Endodermal cell (in vitro differentiated cells): ENCODE data around the gene STC2. TPM values are rescaled to one million over a fixed set of nuclear protein-coding genes. Genes with fewer than 3 reads are reported as not detected.
A peak's percentile ranks its signal among the peaks of the same experiment; 100 is the strongest.

Source experiments
- DNase-seq: peaks from one replicate; pipeline ENCODE4 v3.0.0-alpha.2; 2017
- H3K27ac ChIP-seq: 2 replicates; pipeline ENCODE4 v1.5.1; 2013; ENCODE audit warnings: mild to moderate bottlenecking, low read depth, low read length, moderate library complexity
- H3K27me3 ChIP-seq: 2 replicates; pipeline ENCODE4 v1.6.1; 2013; ENCODE audit warnings: mild to moderate bottlenecking, low read length, moderate library complexity; ENCODE audit not compliant: insufficient read depth, control insufficient read depth, poor library complexity, severe bottlenecking
- H3K36me3 ChIP-seq: 2 replicates; pipeline ENCODE4 v1.7.0; 2013; ENCODE audit warnings: mild to moderate bottlenecking, low read length, moderate library complexity; ENCODE audit not compliant: control insufficient read depth, insufficient read depth
- H3K4me1 ChIP-seq: one replicate; pipeline ENCODE4 v1.7.0; 2013; ENCODE audit warnings: low read length; ENCODE audit not compliant: control insufficient read depth, insufficient read depth
- H3K4me3 ChIP-seq: 2 replicates; pipeline ENCODE4 v1.5.1; 2013; ENCODE audit warnings: mild to moderate bottlenecking, low read length, moderate library complexity
- H3K9ac ChIP-seq: 2 replicates; pipeline ENCODE4 v1.6.1; 2013; ENCODE audit warnings: mild to moderate bottlenecking, low read length, moderate library complexity; ENCODE audit not compliant: poor library complexity, severe bottlenecking; ENCODE audit errors: extremely low read depth
- H3K9me3 ChIP-seq: 2 replicates; pipeline ENCODE4 v1.6.1; 2013; ENCODE audit warnings: mild to moderate bottlenecking, low read length, moderate library complexity; ENCODE audit not compliant: control insufficient read depth
- H3K27ac Mint-ChIP-seq: 2 replicates; pipeline ENCODE4 v1.8.0; 2020; ENCODE audit warnings: mixed read lengths
- H3K27me3 Mint-ChIP-seq: 2 replicates; pipeline ENCODE4 v1.8.0; 2021; ENCODE audit warnings: mild to moderate bottlenecking, mixed read lengths; ENCODE audit not compliant: insufficient read depth
- H3K36me3 Mint-ChIP-seq: 2 replicates; pipeline ENCODE4 v1.8.0; 2020; ENCODE audit warnings: low read depth, mixed read lengths
- H3K4me1 Mint-ChIP-seq: 2 replicates; pipeline ENCODE4 v1.8.0; 2020; ENCODE audit warnings: mixed read lengths
- H3K4me3 Mint-ChIP-seq: 2 replicates; pipeline ENCODE4 v1.8.0; 2020; ENCODE audit warnings: mild to moderate bottlenecking, moderate library complexity, mixed read lengths
- H3K9me3 Mint-ChIP-seq: 2 replicates; pipeline ENCODE4 v1.8.0; 2020; ENCODE audit warnings: mild to moderate bottlenecking, mixed read lengths
- WGBS, 2 experiments: methylation state at CpG; one replicate each; pipeline versions ENCODE4 v1.1.5 to v1.1.7; 2013; ENCODE audit warnings: missing lambda C conversion rate in 2 of 2, mixed read lengths in 1 of 2; ENCODE audit not compliant: insufficient coverage in 1 of 2, insufficient read length in 1 of 2; 5-methylcytosine and 5-hydroxymethylcytosine counted together
- total RNA-seq, 2 donors: library from RNA; stranded (reverse); fragmentation: NEBNext Ultra II Directional in 1 of 2; extraction: Animal tissue kit (Norgen Biotek cat#: 25700) in 1 of 2; gene quantifications; 2 replicates in 1 of 2; 3 replicates in 1 of 2; pipeline ENCODE4 v1.2.1, GENCODE V29; 2021
- TF ChIP-seq, protein P1 (sequence below): fragments of 200-600 bp; sonication (generic); conservative IDR thresholded peaks from 2 replicates; pipeline ENCODE4 v1.5.0; 2021; ENCODE audit warnings: antibody characterized with exemption, mild to moderate bottlenecking

The STC2 gene
- total RNA-seq, 2 donors from 2014 or later: 4.6 to 4.8 TPM

DNA sequence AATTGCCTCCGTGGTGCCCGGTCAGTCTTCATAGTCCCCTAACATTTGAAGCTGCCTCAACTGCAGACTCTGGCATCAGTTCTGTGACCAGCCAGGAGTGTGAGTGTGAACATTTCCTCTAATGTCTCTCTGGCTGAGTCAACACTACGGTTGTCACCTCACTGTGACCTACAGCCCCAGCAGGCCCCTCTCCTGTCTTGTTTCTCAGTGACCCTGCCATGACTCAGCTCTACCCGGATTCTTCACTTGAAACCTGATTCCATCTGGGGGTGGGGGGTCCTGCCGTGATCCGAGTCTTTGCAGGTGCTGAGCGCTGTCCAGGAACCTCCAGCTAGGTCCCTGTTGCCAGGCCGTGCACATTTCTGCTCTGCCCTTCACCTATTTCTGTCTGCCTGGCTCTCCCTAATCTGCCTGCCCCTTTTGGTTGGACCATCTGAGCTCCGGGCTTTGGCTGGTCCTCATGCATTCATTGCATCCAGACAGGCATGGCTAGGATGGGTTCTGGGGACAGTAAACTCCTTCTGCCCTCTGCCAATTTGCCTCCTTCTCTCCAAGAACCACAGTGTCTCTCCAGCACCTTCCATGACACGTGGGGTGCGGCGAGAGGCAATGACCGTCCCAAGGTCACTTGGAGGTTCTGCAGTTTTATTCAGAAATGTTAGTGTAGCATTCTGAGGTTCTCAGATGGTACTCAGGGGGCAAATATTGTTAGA, 24.2 kb downstream of the STC2 start:
- Histone ChIP-seq H3K4me3 (no peak overlapping the region), H3K36me3 (no peaks in the 10 kb centered on the region), H3K9ac (no peak overlapping the region), H3K27ac (no peak overlapping the region), H3K9me3 (peaks cover 7% of the 10 kb centered on the region), H3K27me3 (no peaks in the 10 kb centered on the region), H3K4me1 (peaks cover 9% of the 10 kb centered on the region)
- Mint-ChIP-seq H3K27me3 (peaks cover 25% of the 10 kb centered on the region), H3K36me3 (no peaks in the 10 kb centered on the region), H3K27ac (peak overlapping the region; percentile 85), H3K9me3 (peaks cover 13% of the 10 kb centered on the region), H3K4me1 (peaks cover 27% of the 10 kb centered on the region), H3K4me3 (no peak overlapping the region)
- TF ChIP-seq, protein P1, sequence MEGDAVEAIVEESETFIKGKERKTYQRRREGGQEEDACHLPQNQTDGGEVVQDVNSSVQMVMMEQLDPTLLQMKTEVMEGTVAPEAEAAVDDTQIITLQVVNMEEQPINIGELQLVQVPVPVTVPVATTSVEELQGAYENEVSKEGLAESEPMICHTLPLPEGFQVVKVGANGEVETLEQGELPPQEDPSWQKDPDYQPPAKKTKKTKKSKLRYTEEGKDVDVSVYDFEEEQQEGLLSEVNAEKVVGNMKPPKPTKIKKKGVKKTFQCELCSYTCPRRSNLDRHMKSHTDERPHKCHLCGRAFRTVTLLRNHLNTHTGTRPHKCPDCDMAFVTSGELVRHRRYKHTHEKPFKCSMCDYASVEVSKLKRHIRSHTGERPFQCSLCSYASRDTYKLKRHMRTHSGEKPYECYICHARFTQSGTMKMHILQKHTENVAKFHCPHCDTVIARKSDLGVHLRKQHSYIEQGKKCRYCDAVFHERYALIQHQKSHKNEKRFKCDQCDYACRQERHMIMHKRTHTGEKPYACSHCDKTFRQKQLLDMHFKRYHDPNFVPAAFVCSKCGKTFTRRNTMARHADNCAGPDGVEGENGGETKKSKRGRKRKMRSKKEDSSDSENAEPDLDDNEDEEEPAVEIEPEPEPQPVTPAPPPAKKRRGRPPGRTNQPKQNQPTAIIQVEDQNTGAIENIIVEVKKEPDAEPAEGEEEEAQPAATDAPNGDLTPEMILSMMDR: no peak
- peak; percentile 90 for DNase-seq
- 41 to 46% methylated on average over 12 to 13 of the region's 13 CpGs for WGBS, 2 experiments

DNA sequence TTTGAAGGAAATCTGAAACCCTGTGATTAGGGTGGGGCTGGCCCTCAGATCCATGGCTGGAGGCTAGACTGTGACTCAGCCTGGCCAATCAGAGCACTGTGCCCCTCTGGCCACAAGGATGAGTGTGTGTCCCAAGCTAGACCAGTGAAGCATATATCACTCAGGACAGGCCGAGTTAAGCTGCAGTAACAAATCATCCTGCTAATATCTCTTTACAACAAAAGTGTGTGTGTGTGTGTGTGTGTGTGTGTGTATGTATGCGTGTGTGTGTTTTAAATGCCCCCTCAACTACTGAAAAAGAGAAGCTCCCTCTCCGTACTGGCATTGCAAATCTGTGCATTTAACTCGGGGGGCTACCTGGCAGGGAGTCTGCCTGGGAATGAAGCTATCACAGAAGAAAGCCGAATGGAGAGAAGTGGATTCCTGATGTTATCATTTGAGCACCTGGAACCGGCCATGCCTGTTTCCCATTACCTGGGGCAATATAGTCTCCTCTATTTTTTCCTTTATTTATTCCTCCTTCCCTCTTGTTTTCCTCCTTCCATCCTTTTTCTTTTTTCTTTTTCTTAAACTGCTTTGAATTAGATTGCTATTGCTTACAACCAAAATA, 25.6 kb downstream of the STC2 start:
- peaks cover 9% of the 10 kb centered on the region for H3K4me1 ChIP-seq
- peaks cover 31% of the 10 kb centered on the region for H3K4me1 Mint-ChIP-seq
- H3K4me3 Mint-ChIP-seq: no peak overlapping the region
- H3K27me3 ChIP-seq: no peaks in the 10 kb centered on the region
- H3K27me3 Mint-ChIP-seq: peaks cover 22% of the 10 kb centered on the region
- no peaks in the 10 kb centered on the region for H3K36me3 ChIP-seq
- no peak overlapping the region for H3K9ac ChIP-seq
- no peak overlapping the region for H3K4me3 ChIP-seq
- H3K9me3 ChIP-seq: peaks cover 1% of the 10 kb centered on the region
- H3K27ac Mint-ChIP-seq: no peak overlapping the region
- no peak overlapping the region for H3K27ac ChIP-seq
- H3K9me3 Mint-ChIP-seq: peaks cover 1% of the 10 kb centered on the region
- 54 to 78% methylated on average over 2 to 5 of the region's 6 CpGs for WGBS, 2 experiments
- TF ChIP-seq, protein P1: no peak
- DNase-seq: peak; percentile 72
- H3K36me3 Mint-ChIP-seq: no peaks in the 10 kb centered on the region

DNA sequence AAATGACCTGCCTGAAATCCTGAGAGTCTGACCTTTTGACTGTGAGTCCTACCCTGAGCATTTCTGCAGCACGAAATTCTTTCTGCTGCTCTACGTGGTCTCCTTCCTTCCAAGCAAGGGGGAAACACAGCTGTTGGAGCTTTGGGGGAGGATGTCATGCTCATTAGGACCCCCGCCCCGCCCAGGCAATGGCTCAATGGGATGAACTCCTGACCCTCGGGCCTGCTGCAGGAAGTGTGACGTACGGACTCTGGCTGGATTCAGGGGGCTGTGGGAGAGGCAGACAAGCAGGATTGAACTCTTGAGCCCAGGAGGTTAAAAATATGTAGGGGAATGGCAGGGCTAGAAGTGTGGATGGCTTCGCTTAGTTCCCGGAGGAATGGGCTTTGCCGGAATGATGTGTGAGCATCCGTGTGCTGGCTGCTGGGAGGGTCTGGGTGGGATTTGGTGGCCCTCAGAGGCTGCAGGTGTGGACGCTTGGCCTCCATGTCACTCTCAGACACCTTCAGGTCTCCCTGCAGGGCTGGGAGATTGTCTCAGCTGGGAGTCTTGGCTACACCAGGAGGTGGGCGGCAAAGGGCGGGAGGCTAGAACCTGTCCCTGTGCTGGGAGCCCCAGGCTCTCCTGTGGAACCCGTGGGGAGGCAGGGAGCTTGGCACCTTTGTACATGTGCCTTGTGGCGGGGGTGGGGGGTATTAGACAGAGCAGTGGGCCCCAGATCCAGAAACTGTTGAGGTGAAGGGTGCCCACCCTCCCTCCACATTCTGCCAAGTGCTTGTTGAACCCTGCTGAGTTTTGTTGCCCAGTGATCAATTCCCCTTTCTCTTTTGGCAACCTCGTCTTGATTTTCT, 26.3 kb downstream of the STC2 start:
- H3K9me3 Mint-ChIP-seq: no peaks in the 10 kb centered on the region
- H3K27me3 Mint-ChIP-seq: peaks cover 24% of the 10 kb centered on the region
- peak overlapping the region; percentile 41 for H3K27ac Mint-ChIP-seq
- WGBS, 2 experiments: 62 to 79% methylated on average over 8 to 17 of the region's 17 CpGs
- Histone ChIP-seq H3K27me3 (no peaks in the 10 kb centered on the region), H3K9me3 (no peaks in the 10 kb centered on the region), H3K27ac (peak overlapping the region; percentile 44), H3K36me3 (no peaks in the 10 kb centered on the region), H3K9ac (no peak overlapping the region), H3K4me1 (peaks cover 9% of the 10 kb centered on the region), H3K4me3 (no peak overlapping the region)
- TF ChIP-seq, protein P1: no peak
- H3K4me1 Mint-ChIP-seq: peaks cover 31% of the 10 kb centered on the region
- H3K36me3 Mint-ChIP-seq: no peaks in the 10 kb centered on the region
- no peak overlapping the region for H3K4me3 Mint-ChIP-seq
- no peak for DNase-seq
